Measurements from ENCODE around the gene TTLL5.
A peak's percentile ranks its signal among the peaks of the same experiment; 100 is the strongest.

Gene TTLL5

GRCh38 chr14:75971509-75971908 lies 310.5 kb downstream of the TTLL5 start:
- TF ChIP-seq CEBPB (IDR thresholded peaks at IDR 0.05) (no peak), RAD21 (IDR thresholded peaks at IDR 0.05; ENCODE audit: low read depth) (no peak), EP300 (IDR thresholded peaks at IDR 0.05; ENCODE audit: borderline replicate concordance) (no peak), TAF1 (IDR thresholded peaks at IDR 0.05; ENCODE audit: low read depth) (no peak), EGR1 (IDR thresholded peaks at IDR 0.05) (no peak), USF1 (IDR thresholded peaks at IDR 0.05) (no peak), CREB1 (IDR thresholded peaks at IDR 0.05; ENCODE audit: low read depth) (no peak), NFIC (IDR thresholded peaks at IDR 0.05) (no peak), ZBTB7A (IDR thresholded peaks at IDR 0.05; ENCODE audit: low read depth) (no peak)

GRCh38 chr14:75972801-75973421 lies 311.9 kb downstream of the TTLL5 start:
- no peak for TF ChIP-seq TEAD4 (IDR thresholded peaks at IDR 0.05)
- TF ChIP-seq YY1 (IDR thresholded peaks at IDR 0.05; ENCODE audit: low read depth), result no peak
- TF ChIP-seq USF1 (IDR thresholded peaks at IDR 0.05), result no peak
- no peak for TF ChIP-seq CREB1 (IDR thresholded peaks at IDR 0.05; ENCODE audit: low read depth)
- TF ChIP-seq NFIC (IDR thresholded peaks at IDR 0.05), result no peak
- TF ChIP-seq FOXM1 (IDR thresholded peaks at IDR 0.05; ENCODE audit: borderline replicate concordance, low read depth), result no peak
- TF ChIP-seq EP300 (IDR thresholded peaks at IDR 0.05; ENCODE audit: borderline replicate concordance), result no peak
- TF ChIP-seq CEBPB (IDR thresholded peaks at IDR 0.05), result no peak
- TF ChIP-seq TAF1 (IDR thresholded peaks at IDR 0.05; ENCODE audit: low read depth), result no peak
- no peak for TF ChIP-seq ZBTB7A (IDR thresholded peaks at IDR 0.05; ENCODE audit: low read depth)
- TF ChIP-seq MAX (IDR thresholded peaks at IDR 0.05), result no peak

- TF ChIP-seq TCF12 (IDR thresholded peaks at IDR 0.05; ENCODE audit: low read depth) (no peak), EP300 (IDR thresholded peaks at IDR 0.05; ENCODE audit: borderline replicate concordance) (no peak), CREB1 (IDR thresholded peaks at IDR 0.05; ENCODE audit: low read depth) (no peak), EGR1 (IDR thresholded peaks at IDR 0.05) (no peak), YY1 (IDR thresholded peaks at IDR 0.05; ENCODE audit: low read depth) (no peak), FOXM1 (IDR thresholded peaks at IDR 0.05; ENCODE audit: borderline replicate concordance, low read depth) (no peak)
Observed at GRCh38 chr14:75976826-75977581, 316.0 kb downstream of the TTLL5 start.

- TF ChIP-seq EP300 (IDR thresholded peaks at IDR 0.05; ENCODE audit: borderline replicate concordance) (no peak), TEAD4 (IDR thresholded peaks at IDR 0.05) (no peak), RAD21 (IDR thresholded peaks at IDR 0.05; ENCODE audit: low read depth) (no peak), YY1 (IDR thresholded peaks at IDR 0.05; ENCODE audit: low read depth) (no peak), EGR1 (IDR thresholded peaks at IDR 0.05) (no peak), NFIC (IDR thresholded peaks at IDR 0.05) (no peak), MAX (IDR thresholded peaks at IDR 0.05) (no peak), CEBPB (IDR thresholded peaks at IDR 0.05) (no peak)
Observed at GRCh38 chr14:75977582-75977943, 316.5 kb downstream of the TTLL5 start.

- no peak for TF ChIP-seq YY1 (IDR thresholded peaks at IDR 0.05; ENCODE audit: low read depth)
- no peak for TF ChIP-seq CREB1 (IDR thresholded peaks at IDR 0.05; ENCODE audit: low read depth)
- no peak for TF ChIP-seq TCF12 (IDR thresholded peaks at IDR 0.05; ENCODE audit: low read depth)
- TF ChIP-seq REST (IDR thresholded peaks at IDR 0.05; ENCODE audit: low read depth), result no peak
- TF ChIP-seq TAF1 (IDR thresholded peaks at IDR 0.05; ENCODE audit: low read depth), result no peak
- no peak for TF ChIP-seq RAD21 (IDR thresholded peaks at IDR 0.05; ENCODE audit: low read depth)
- TF ChIP-seq EGR1 (IDR thresholded peaks at IDR 0.05), result no peak
- no peak for TF ChIP-seq TEAD4 (IDR thresholded peaks at IDR 0.05)
- no peak for TF ChIP-seq CEBPB (IDR thresholded peaks at IDR 0.05)
- TF ChIP-seq MAX (IDR thresholded peaks at IDR 0.05), result no peak
- no peak for TF ChIP-seq FOXM1 (IDR thresholded peaks at IDR 0.05; ENCODE audit: borderline replicate concordance, low read depth)
Observed at GRCh38 chr14:75978249-75978731, 317.2 kb downstream of the TTLL5 start.

GRCh38 chr14:75979071-75979571 lies 318.1 kb downstream of the TTLL5 start:
- peak; percentile 65 for TF ChIP-seq RAD21 (IDR thresholded peaks at IDR 0.05; ENCODE audit: low read depth)
- no peak for TF ChIP-seq CEBPB (IDR thresholded peaks at IDR 0.05)
